Ishikawa (cell line): ENCODE measurements around the gene DHDDS.

Experiments
- TEAD4 ChIP-seq: IDR thresholded peaks from 2 replicates; pipeline ENCODE4 v1.6.1; 2012
- YY1 ChIP-seq: IDR thresholded peaks from 2 replicates; pipeline ENCODE4 v1.6.1; 2012; ENCODE audit warnings: low read depth

The DHDDS gene

DNA sequence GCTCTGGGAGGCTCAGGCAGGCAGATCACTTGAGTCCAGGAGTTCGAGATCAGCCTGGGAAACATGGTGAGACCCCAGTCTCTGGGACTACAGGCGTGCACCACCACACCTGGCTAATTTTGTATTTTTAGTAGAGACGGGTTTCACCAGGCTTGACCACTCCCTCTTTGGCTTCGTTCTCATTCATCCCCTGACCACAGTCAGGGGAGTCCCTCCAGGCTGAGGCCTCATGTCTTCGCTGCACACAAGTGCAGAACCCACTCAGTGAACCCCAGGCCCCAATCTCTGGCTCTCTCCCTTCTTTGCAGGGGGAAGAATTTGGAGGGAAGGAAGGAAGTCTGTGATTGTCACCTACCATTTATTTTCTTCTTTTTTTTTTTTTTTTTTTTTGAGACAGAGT, 88.2 kb downstream of the DHDDS start:
- TF ChIP-seq YY1 (no peak), TEAD4 (no peak)
